HG03460 (cell line): ENCODE data around the gene RHEX.

Experiments used
- ATAC-seq: cut with Tn5 transposase; IDR thresholded peaks from one replicate; pipeline ENCODE4 v1.9.1; 2021; ENCODE audit not compliant: unreplicated experiment

RHEX gene

GRCh38 chr1:206114692-206115640 lies 62.0 kb downstream of the RHEX start:
- ATAC-seq: no peak

- no peak for ATAC-seq
These were observed 62.8 kb downstream of the RHEX start for GRCh38 chr1:206115791-206116190.

DNA sequence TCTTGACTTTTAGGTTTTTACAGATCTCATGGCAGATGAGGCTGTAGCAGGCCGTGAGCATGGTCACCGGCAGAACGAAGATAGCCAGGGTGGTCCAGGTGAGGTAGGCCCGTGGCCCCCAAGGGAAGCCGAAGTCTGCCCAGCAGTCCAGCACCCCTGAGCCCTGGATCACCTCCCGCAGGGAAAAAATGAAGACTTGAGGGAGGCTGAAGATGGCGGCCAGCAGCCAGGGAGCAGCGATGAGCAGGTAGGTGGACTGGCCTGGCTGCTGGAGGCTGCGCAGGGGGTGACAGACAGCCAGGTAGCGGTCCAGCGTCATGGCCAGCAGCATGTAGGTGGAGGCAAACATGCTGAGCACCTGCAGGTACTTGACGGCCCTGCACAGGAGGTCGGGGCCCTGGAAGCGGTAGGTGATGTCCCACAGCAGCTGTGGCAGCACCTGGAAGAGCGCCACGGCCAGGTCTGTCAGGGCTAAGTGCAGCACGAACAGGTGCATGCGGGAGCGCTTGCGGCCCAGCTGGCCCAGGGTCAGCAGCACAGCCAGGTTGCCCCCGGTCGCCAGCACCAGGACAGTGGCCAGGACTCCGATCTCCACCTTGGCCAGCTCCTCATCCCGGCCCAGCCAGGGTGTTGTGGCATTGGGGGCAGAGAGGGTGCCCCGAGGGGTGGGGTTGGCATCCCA lies 63.4 kb downstream of the RHEX start:
- no peak for ATAC-seq

DNA sequence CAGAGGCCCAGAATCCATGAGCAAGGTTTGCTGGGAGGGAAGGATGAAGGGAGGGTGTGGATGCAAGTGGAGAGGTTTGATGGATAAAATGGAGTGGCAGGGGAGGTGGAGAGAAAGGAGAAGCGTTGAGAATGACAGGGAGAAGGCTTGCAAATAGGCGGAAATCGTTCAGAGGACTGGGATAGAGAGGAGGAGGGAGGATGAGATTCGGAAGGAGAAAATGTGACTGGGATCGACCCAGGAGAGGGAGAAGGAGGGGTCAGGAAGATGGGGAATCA lies 63.8 kb downstream of the RHEX start:
- no peak for ATAC-seq

GRCh38 chr1:206117151-206117948 lies 64.4 kb downstream of the RHEX start, which contains the start of gene AVPR1B:
AVPR1B (minus strand) TSS chr1:206117388; CDS start chr1:206116890, 498 bp downstream.
- ATAC-seq: no peak

GRCh38 chr1:206120406-206120805 lies 67.4 kb downstream of the RHEX start:
- ATAC-seq: no peak

DNA sequence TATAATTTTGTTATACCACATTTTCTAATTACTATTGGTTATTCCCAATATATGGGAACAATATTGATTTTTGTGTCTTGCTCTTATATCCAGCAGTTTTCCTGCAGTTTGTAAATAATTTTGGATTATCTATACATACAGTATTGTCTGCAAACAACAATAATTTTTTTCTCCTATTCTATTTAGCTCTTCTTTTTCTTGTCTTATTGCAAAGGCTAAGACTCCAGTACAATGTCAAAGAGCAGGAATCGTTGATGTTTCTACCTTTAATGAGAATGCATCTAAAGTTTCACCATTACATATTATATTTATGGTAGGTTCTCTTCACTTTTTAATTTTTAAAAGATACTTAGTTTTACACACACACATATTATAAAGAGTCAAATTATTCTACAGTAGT lies 68.3 kb downstream of the RHEX start:
- no peak for ATAC-seq

DNA sequence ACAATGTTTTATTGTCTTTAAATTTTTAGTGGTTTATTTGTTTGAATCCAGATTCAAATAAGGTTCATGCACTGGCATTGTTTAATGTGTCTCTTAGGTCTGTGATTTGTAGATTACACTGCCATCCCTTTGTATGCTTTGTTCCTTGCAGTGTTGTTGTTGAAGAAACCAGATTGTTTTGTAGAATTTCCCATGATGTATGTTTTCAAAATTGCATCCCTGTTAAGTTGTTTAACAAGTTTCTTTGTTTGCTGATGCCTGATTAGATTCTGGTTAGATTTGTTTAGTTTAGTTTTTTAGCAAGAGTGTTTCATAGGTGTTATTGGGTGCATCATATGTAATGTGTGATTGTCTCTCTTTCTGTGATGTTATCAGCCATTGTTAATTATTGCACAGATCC lies 69.7 kb downstream of the RHEX start:
- no peak for ATAC-seq

GRCh38 chr1:206125346-206125745 lies 72.4 kb downstream of the RHEX start:
- no peak for ATAC-seq

- ATAC-seq: no peak
These were observed 74.4 kb downstream of the RHEX start for GRCh38 chr1:206127336-206127735.

GRCh38 chr1:206128196-206128595 lies 75.2 kb downstream of the RHEX start:
- no peak for ATAC-seq

GRCh38 chr1:206131037-206131436 lies 78.1 kb downstream of the RHEX start:
- no peak for ATAC-seq

GRCh38 chr1:206133751-206134415 lies 80.9 kb downstream of the RHEX start:
- no peak for ATAC-seq

DNA sequence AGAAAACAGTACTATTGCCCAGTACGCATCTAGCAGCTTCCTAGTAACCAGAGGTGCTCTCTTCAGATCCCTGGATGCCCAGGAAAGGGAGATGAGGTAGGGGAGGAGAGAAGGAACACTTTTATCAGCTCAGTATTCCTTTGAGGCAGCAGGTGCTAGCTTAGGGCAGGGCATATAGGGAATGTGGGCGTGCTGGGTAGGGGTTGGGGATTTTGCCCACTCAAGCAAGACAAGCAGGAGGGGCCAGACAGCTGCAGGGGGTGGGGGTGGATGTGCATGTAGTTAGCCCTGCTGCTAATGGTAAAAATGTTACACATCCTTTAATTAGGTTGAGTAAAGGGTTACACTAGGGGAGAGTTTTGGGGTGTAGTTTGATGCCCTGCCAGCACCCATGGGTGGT lies 82.3 kb downstream of the RHEX start:
- ATAC-seq: no peak

DNA sequence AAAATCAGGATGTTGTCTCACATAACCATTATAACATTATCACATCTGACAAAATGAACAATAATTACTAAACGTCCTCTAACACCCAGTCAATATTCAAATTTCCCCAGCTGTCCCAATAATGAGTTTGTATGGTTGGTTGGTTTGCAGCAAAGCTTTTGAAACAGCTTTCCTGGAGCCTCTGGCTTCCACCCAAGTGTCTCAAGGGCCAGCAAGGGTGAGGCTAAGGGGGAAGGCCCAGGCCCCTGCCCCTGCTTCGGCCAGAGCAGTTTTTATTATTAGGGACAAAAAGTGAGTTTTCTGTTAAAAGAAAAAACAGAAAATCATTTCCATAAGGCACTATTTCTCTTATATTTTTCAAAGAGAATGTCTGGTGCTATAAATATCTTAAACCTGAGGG lies 83.3 kb downstream of the RHEX start:
- ATAC-seq: no peak

DNA sequence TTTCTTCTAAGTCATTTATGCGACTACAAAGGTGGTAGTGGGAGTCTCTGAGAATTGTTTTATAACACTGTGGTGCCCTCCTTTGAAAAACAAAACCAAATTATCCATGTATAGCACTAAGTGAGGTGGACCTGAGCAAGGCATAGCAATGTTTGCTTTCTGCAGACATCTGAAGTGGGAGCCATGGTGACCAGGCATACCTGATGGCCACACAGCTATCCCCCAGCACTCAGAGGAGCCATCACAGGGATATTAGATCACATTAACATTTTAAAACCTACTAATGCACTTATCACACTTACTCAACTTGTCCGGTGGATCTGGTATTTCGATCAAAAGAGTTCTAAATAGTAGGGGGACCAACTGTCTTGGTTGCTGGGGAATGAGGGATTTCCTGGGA lies 89.0 kb downstream of the RHEX start:
- no peak for ATAC-seq

DNA sequence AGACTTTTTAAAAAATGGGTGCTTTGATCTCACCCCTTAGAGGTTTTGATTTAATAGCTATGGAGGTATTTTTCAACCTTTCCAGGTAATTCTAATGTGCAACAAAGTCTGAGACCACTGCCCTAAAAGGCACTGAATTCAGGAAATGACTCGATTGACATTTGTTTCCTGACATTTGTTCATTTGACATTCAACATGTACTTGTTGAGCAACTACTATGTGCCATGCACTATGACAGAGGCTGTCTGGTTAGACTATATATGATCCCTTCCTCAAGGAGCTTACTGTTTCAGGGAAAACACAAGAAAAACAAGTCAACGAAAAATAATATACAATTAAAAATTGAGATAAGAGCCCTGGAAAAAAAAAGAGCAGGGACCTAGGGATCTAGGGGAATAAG lies 89.8 kb downstream of the RHEX start:
- ATAC-seq: no peak

DNA sequence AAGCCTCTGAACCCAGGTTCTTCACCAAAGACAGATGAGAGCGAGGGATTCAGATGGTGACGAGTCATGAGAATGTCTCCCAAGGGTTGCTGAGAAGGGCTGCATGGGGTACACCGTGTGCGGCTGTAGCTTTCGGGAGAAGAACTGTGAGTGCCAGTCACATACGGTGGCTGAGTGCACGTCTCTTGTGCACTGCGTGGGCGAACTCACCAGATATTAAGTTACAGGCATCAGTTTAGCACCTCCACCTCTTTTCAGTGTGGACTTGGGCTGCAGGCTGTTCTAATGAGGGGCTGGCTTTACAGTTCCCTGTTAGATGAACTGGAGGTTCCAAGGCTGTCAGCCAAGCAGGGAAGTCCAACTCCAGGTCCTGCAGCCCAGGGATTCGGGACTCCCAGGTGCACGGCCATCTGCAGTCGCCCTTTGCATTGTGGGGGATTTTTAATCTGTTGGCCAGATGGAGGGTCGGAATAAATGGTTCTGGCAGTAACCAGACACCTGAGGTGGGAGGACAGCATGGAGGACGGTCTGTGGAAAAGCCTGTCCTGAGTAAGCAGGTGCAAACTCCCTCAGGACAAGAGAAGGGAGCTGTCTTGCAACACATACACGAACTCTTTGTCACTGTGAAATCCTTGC lies 90.7 kb downstream of the RHEX start:
- no peak for ATAC-seq

DNA sequence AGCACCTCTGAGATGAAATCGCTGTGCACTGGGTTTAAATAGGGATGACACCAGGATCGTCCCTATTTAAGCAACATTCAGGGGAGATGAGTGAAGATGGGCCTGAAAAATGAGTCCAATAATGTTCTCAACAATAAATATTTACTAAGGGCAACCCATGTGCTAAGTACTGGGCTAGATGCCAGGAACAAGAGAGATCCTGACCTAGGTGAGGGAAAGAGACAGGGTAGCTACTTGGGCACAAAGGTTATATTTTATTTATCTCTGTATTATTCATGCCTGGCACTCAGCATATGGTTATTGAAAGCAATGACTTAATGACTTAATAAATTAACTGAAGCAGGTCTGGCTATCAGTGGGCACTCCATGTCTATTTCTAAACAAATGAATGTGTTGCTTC lies 91.6 kb downstream of the RHEX start:
- ATAC-seq: no peak

GRCh38 chr1:206145771-206146290 lies 92.9 kb downstream of the RHEX start:
- no peak for ATAC-seq
